Thyroid gland (tissue), 4 donors: ENCODE results near the gene DOC2A. TPM values are rescaled to one million over a fixed set of nuclear protein-coding genes. Genes with fewer than 3 reads are reported as not detected.

Experiments
- DNase-seq, 2 donors: peaks; one replicate each; pipeline ENCODE4 v3.0.0-alpha.2; 2019
- H3K27ac ChIP-seq, 3 donors: fragments of 200-600 bp; sonication (generic); 1 replicate in 2 of 3; 2 replicates in 1 of 3; pipeline ENCODE4 v1.5.1; 2016 to 2019; ENCODE audit warnings: mild to moderate bottlenecking in 1 of 3, moderate library complexity in 1 of 3
- H3K27me3 ChIP-seq: fragments of 200-600 bp; sonication (generic); one replicate; pipeline ENCODE4 v1.5.1; 2019
- H3K36me3 ChIP-seq, 2 donors: fragments of 200-600 bp; sonication (generic); one replicate each; pipeline ENCODE4 v1.5.1; 2016 to 2019
- H3K4me1 ChIP-seq, 2 donors: fragments of 200-600 bp; sonication (generic); one replicate each; pipeline ENCODE4 v1.5.1; 2017 to 2019
- H3K4me3 ChIP-seq, 3 donors: fragments of 200-600 bp; sonication (generic); replicated peaks in 1 of 3; 1 replicate in 2 of 3; 2 replicates in 1 of 3; pipeline ENCODE4 v1.5.1; 2016; ENCODE audit warnings: mild to moderate bottlenecking in 1 of 3
- H3K9me3 ChIP-seq: fragments of 200-600 bp; sonication (generic); one replicate; pipeline ENCODE4 v1.5.1; 2017
- CTCF ChIP-seq, 6 experiments: fragments of 200-600 bp in 3 of 6; fragments of 450-650 bp in 3 of 6; sonication (generic) in 3 of 6; IDR thresholded peaks; one replicate each; pipeline ENCODE4 v1.5.1; 2016 to 2019; ENCODE audit warnings: antibody characterized with exemption in 6 of 6, mild to moderate bottlenecking in 2 of 6, inconsistent platforms in 1 of 6, moderate library complexity in 1 of 6
- POLR2A ChIP-seq, 2 donors: fragments of 450-650 bp; IDR thresholded peaks; one replicate each; pipeline ENCODE4 v1.6.1; 2017; ENCODE audit warnings: antibody characterized with exemption in 2 of 2, mild to moderate bottlenecking in 2 of 2, moderate library complexity in 1 of 2
- WGBS, 2 donors: methylation state at CpG; one replicate each; pipeline ENCODE4 v1.1.5; 2017; 5-methylcytosine and 5-hydroxymethylcytosine counted together
- intact Hi-C: fragments of 100-400 bp; cut with DNase I; formaldehyde crosslinking; loops from one replicate; pipeline ENCODE4 v1.15.1; 2023
- total RNA-seq, 4 donors: library from RNA; depleted of rRNA; stranded (reverse); fragments of >200 nt; gene quantifications; one replicate each; pipeline ENCODE4 v1.2.3, GENCODE V29; 2016

The DOC2A gene
- total RNA-seq, 4 donors from 2014 or later, result 0.22 to 1.2 (median 0.94) TPM; not detected in 1

- H3K4me3 ChIP-seq, result no peak overlapping the region
- intact Hi-C loops, result loop anchor here (2.0 kb wide), 1 partner anchor 17 kb away; no protein-coding TSS in a partner anchor
- no peak for DNase-seq
Measured at GRCh38 chr16:29993903-29994599, 16.8 kb downstream of the DOC2A start.

GRCh38 chr16:29993191-29993902 is 17.5 kb downstream of the DOC2A start:
- Histone ChIP-seq H3K27me3 (no peaks in the 10 kb centered on the region), H3K36me3 (peaks cover 17 to 19% of the 10 kb centered on the region in 2 donors), H3K4me3 (no peak overlapping the region), H3K4me1 (peaks cover 13 to 15% of the 10 kb centered on the region in 2 donors), H3K9me3 (no peaks in the 10 kb centered on the region), H3K27ac (no peak overlapping the region)
- TF ChIP-seq CTCF (IDR thresholded peaks at IDR 0.05) (no peak), POLR2A (IDR thresholded peaks at IDR 0.05) (no peak)
- 91 to 92% methylated on average over 19 to 20 of the region's 25 CpGs for WGBS, 2 donors
- no peak for DNase-seq
- intact Hi-C loops, result no loop called here

More at GRCh38 chr16:29993903-29994599, 16.8 kb downstream of the DOC2A start:
- Histone ChIP-seq H3K36me3 (peaks cover 12 to 16% of the 10 kb centered on the region in 2 donors), H3K27ac (no peak overlapping the region), H3K9me3 (no peaks in the 10 kb centered on the region), H3K4me1 (peaks cover 13 to 15% of the 10 kb centered on the region in 2 donors), H3K27me3 (no peaks in the 10 kb centered on the region)
- 88 to 91% methylated on average over 9 of the region's 9 CpGs for WGBS, 2 donors
- TF ChIP-seq CTCF (IDR thresholded peaks at IDR 0.05) (no peak), POLR2A (IDR thresholded peaks at IDR 0.05) (no peak)

GRCh38 chr16:29992344-29992967 is 18.4 kb downstream of the DOC2A start:
- Histone ChIP-seq H3K27ac (no peak overlapping the region), H3K36me3 (peaks cover 26 to 28% of the 10 kb centered on the region in 2 donors), H3K4me1 (peaks cover 13 to 15% of the 10 kb centered on the region in 2 donors), H3K4me3 (no peak overlapping the region), H3K27me3 (no peaks in the 10 kb centered on the region), H3K9me3 (no peaks in the 10 kb centered on the region)
- intact Hi-C loops, result no loop called here
- WGBS, 2 donors, result 54 to 70% methylated on average over 7 of the region's 7 CpGs
- TF ChIP-seq POLR2A (IDR thresholded peaks at IDR 0.05), result no peak
- no peak for TF ChIP-seq CTCF (IDR thresholded peaks at IDR 0.05)
- no peak for DNase-seq

GRCh38 chr16:29991571-29991904 is 19.3 kb downstream of the DOC2A start:
- no peak for DNase-seq
- no peaks in the 10 kb centered on the region for H3K9me3 ChIP-seq
- WGBS, 2 donors, result 78 to 92% methylated on average over 5 of the region's 5 CpGs
- H3K27ac ChIP-seq, result no peak overlapping the region
- H3K4me3 ChIP-seq, result no peak overlapping the region
- intact Hi-C loops, result no loop called here
- H3K27me3 ChIP-seq, result no peaks in the 10 kb centered on the region
- H3K4me1 ChIP-seq, result peaks cover 8 to 10% of the 10 kb centered on the region in 2 donors
- peaks cover 35 to 37% of the 10 kb centered on the region in 2 donors for H3K36me3 ChIP-seq
- TF ChIP-seq CTCF (IDR thresholded peaks at IDR 0.05) (no peak), POLR2A (IDR thresholded peaks at IDR 0.05) (no peak)
